IPS DF 6.9 (cell line): ENCODE data around the gene TUBB4A.

Source experiments
- DNase-seq: peaks from one replicate; pipeline ENCODE4 v3.0.0-alpha.2; 2013; ENCODE audit warnings: low read depth, low spot score
- H3K27ac ChIP-seq: one replicate; pipeline ENCODE4 v1.5.1; 2013; ENCODE audit warnings: low read length, control low read depth
- H3K27me3 ChIP-seq: 2 replicates; pipeline ENCODE4 v1.6.1; 2013; ENCODE audit warnings: mild to moderate bottlenecking, low read length; ENCODE audit not compliant: control insufficient read depth, insufficient read depth
- H3K36me3 ChIP-seq: 2 replicates; pipeline ENCODE4 v1.6.1; 2013; ENCODE audit warnings: low read length; ENCODE audit not compliant: control insufficient read depth, insufficient read depth
- H3K4me1 ChIP-seq: 2 replicates; pipeline ENCODE4 v1.6.1; 2013; ENCODE audit warnings: low read length; ENCODE audit not compliant: control insufficient read depth, insufficient read depth
- H3K4me3 ChIP-seq: 2 replicates; pipeline ENCODE4 v1.5.1; 2013; ENCODE audit warnings: mild to moderate bottlenecking, low read length
- H3K9me3 ChIP-seq: 2 replicates; pipeline ENCODE4 v1.6.1; 2013; ENCODE audit warnings: low read length, inconsistent platforms; ENCODE audit not compliant: control insufficient read depth, insufficient read depth
- WGBS: extraction: QIAGEN DNeasy Blood & Tissue Kit; methylation state at CpG from one replicate; pipeline ENCODE4 v1.1.7; 2013; ENCODE audit warnings: mixed read lengths, missing lambda C conversion rate; ENCODE audit not compliant: insufficient read length, insufficient coverage; 5-methylcytosine and 5-hydroxymethylcytosine counted together

Gene TUBB4A

DNA sequence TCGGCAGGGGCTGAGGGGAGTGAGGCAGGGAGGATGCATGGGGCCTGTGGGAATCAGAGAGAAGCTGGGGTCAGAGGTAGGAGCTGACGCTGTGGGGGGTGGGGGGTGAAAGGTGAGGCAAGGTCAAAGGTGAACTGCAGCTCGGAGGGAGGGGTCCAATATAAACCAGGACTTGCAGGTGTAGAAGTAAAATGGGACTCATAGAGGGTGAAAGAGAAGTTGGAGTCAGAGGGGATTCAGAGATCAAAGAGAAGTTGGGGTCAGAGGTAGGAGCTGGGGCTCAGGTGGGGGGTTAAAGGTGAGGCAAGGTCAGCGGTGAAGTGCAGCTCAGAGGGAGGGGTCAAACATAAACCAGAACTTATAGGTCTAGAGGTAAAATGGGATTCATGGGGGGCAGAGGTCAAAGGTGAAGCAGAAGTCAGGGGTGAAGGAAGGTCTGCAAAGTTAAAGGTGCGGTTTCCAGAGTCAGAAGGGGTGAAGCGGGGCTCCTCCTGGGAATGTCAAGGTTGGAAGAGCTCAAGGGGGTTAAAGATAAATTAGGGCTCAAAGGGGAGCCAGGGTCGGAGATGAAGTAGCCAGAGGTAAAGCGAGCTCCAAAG is 7.6 kb downstream of the TUBB4A start:
- Histone ChIP-seq H3K27ac (no peak overlapping the region), H3K4me1 (no peaks in the 10 kb centered on the region), H3K9me3 (no peaks in the 10 kb centered on the region), H3K4me3 (no peak overlapping the region), H3K27me3 (no peaks in the 10 kb centered on the region), H3K36me3 (0 out of 2 replicates have a peak, but pooled peaks cover 6% of the 10 kb centered on the region)
- no CpG with 5 or more reads among the region's 8 CpGs for WGBS
- DNase-seq = no peak

DNA sequence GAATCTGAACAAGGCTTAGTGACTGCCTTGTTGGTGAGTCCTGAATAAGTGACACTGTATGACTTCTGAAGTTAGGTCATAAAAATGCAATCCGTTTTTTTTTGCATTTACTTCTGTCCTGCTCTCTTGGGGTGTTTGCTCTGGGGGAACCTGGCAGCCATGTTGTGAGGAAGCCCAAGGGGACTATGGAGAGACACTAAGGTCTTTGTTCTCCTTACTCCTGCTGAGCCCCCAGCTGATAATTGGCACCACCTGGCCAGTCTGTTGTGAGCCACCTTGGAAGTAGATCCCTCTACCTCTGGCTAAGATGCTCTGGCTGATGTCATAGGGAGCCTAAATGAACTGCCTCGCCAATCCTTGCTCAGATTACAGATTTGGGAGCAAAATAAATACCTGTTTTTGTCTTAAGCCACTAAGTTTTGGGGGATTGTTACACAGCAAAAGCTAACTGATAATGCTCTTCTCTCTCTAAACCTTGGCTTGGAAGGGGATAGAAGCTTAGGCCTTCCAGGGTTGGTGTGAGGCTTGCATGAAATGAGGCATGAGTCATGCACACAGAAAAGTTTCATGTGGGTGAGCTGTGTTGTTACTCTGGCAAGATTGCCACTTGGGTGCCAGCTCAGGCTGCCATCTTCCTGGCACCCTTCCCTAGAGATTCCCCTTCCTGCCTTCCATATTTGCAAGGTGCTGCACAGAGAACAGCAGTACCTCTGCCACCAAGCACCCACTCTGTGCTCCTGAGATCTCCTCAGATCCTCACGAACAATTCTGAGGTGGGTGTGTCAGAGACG is 10.1 kb downstream of the TUBB4A start:
- DNase-seq = no peak
- WGBS = no CpG with 5 or more reads among the region's 4 CpGs
- H3K36me3 ChIP-seq = 0 out of 2 replicates have a peak, but pooled peaks cover 6% of the 10 kb centered on the region
- no peaks in the 10 kb centered on the region for H3K27me3 ChIP-seq
- H3K27ac ChIP-seq = no peak overlapping the region
- no peak overlapping the region for H3K4me3 ChIP-seq
- no peaks in the 10 kb centered on the region for H3K9me3 ChIP-seq
- no peaks in the 10 kb centered on the region for H3K4me1 ChIP-seq

DNA sequence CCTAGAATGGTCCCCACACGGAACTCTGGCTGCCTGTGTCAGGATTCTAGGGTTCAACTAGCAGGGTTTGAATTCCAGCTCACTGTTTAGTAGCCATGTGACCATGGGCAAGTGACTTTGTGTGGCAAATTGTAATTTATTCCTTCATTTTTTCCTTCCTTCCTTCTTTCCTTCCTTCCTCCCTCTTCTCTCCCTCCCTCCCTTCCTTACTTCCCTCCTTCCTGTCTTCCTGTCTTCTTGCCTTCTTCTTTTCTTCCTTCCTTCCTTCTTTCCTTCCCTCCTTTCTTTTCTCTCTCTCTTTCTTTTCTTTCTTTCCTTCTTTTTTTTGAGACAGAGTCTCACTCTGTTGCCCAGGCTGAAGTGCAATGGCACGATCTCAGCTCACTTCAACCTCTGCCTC is 12.0 kb downstream of the TUBB4A start:
- H3K4me3 ChIP-seq = no peak overlapping the region
- H3K27me3 ChIP-seq = no peaks in the 10 kb centered on the region
- H3K36me3 ChIP-seq = no peaks in the 10 kb centered on the region
- no peaks in the 10 kb centered on the region for H3K4me1 ChIP-seq
- H3K9me3 ChIP-seq = no peaks in the 10 kb centered on the region
- DNase-seq = no peak
- no CpG with 5 or more reads among the region's 2 CpGs for WGBS
- no peak overlapping the region for H3K27ac ChIP-seq

DNA sequence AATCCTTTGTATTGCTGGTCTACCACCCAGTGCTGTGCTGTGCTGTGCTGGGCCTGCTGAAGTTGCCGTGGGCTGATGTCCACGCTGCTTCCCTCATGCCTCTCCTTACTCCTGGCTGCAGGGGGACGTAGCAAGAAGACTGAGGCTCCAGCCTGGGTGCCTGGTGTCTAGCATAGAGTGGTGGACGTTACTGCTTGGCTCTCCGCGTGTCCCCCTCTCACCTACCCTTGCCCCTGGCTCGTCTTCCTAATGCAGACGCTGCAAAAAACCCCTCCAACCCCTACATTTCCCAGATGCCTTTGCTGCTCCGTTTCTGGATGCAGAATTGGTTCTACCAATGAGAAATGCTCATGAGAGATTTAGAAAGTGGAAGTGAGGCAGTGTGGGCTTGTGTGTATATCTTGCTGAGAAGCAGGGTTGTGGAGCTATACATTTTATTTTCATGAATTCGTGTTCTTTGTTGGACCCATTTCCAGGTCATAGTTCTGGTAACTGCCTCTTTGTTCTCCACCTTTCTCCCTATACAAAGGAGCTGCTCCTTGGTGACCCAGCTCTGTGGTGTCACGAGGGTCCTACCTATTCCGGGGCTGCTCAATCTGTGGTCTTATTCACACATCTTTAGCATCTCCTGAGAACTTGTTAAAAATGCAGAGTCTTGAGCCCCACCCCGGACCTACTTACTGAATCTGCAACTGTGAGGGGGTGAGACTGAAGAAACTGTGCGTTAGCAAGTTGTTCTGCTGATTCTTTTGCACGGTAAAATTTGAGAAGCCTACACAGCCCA is 12.6 kb downstream of the TUBB4A start:
- Histone ChIP-seq H3K27ac (no peak overlapping the region), H3K4me3 (no peak overlapping the region), H3K9me3 (no peaks in the 10 kb centered on the region), H3K36me3 (no peaks in the 10 kb centered on the region), H3K27me3 (no peaks in the 10 kb centered on the region), H3K4me1 (no peaks in the 10 kb centered on the region)
- no CpG with 5 or more reads among the region's 15 CpGs for WGBS
- no peak for DNase-seq

DNA sequence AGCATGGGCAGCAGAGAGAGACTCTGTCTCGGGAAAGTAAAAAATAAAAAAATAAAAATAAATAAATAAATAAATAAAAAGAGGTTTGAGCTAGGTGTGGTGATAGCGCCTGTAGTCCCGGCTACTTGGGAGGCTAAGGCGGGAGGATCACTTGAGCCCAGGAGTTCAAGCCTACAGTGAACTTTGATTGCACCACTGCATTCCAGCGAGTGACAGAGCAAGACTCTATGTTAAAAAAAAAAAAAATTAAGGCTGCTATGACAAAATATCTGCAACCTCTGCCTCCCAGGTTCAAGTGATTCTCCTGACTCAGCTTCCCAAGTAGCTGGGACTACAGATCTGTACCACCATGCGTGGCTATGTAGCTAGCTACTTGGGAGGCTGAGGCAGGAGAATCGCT is 17.3 kb downstream of the TUBB4A start:
- no peak overlapping the region for H3K27ac ChIP-seq
- H3K9me3 ChIP-seq = no peaks in the 10 kb centered on the region
- DNase-seq = no peak
- H3K36me3 ChIP-seq = no peaks in the 10 kb centered on the region
- H3K4me1 ChIP-seq = no peaks in the 10 kb centered on the region; the same call in 1 of the 2 replicates
- no peak overlapping the region for H3K4me3 ChIP-seq
- no peaks in the 10 kb centered on the region for H3K27me3 ChIP-seq
- no CpG with 5 or more reads among the region's 7 CpGs for WGBS

DNA sequence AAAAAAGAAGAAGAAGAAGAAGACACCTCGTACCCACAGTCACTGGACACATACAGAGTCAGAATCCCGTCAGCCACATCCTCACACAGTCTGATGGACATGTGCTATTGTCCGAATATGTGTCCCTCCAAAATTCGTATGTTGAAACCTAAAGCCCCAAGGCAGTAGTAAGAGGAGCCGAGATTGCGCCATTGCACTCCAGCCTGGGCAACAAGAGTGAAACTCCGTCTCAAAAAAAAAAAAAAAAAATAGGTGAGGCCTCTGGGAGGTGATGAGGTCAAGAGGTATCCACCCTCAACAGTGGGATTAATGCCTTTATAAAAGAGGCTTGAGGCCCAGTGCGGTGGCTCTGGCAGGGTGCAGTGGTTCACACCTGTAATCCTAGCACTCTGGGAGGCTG is 17.9 kb downstream of the TUBB4A start:
- no CpG with 5 or more reads among the region's 8 CpGs for WGBS
- no peak for DNase-seq
- Histone ChIP-seq H3K9me3 (no peaks in the 10 kb centered on the region), H3K4me1 (no peaks in the 10 kb centered on the region; the same call in 1 of the 2 replicates), H3K27ac (no peak overlapping the region), H3K36me3 (no peaks in the 10 kb centered on the region), H3K27me3 (no peaks in the 10 kb centered on the region), H3K4me3 (no peak overlapping the region)

DNA sequence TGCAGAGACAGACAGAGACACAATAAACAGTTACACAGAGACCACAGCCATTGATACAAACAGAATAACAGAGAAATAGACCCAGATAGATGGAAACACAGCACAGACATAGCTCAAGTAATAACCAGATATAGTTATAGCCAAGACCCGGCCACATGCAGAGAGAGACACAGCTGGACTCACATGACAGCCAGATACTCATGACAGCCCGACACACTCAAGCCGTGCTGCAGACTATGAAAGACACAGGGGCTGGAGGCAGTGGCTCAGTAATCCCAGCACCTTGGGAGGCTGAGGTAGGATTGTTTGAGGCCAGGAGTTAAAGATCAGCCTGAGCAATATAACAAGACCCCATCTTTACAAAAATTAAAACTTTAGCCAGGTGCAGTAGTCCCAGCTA is 18.9 kb downstream of the TUBB4A start:
- Histone ChIP-seq H3K4me1 (no peaks in the 10 kb centered on the region; the same call in 1 of the 2 replicates), H3K27ac (no peak overlapping the region), H3K9me3 (no peaks in the 10 kb centered on the region), H3K4me3 (no peak overlapping the region), H3K36me3 (no peaks in the 10 kb centered on the region), H3K27me3 (no peaks in the 10 kb centered on the region)
- WGBS = no CpG with 5 or more reads among the region's 3 CpGs
- DNase-seq = no peak

DNA sequence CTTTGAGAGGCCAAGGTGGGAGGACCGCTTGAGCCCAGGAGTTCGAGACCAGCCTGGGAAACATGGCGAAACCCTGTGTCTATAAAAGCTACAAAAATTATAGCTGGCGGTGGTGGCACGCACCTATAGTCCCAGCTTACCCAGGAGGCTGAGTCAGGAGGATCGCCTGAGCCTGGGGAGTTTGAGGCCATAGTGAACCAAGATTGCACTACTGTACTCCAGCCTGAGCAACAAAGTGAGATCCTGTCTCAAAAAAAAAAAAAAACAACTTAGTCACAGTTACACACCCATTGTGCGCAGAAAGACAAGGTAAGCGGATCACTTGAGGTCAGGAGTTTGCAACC is 19.8 kb downstream of the TUBB4A start:
- H3K27me3 ChIP-seq = no peaks in the 10 kb centered on the region
- no peaks in the 10 kb centered on the region for H3K9me3 ChIP-seq
- no peaks in the 10 kb centered on the region; the same call in 1 of the 2 replicates for H3K4me1 ChIP-seq
- no peaks in the 10 kb centered on the region for H3K36me3 ChIP-seq
- H3K27ac ChIP-seq = no peak overlapping the region
- no peak for DNase-seq
- WGBS = no CpG with 5 or more reads among the region's 8 CpGs
- no peak overlapping the region for H3K4me3 ChIP-seq

DNA sequence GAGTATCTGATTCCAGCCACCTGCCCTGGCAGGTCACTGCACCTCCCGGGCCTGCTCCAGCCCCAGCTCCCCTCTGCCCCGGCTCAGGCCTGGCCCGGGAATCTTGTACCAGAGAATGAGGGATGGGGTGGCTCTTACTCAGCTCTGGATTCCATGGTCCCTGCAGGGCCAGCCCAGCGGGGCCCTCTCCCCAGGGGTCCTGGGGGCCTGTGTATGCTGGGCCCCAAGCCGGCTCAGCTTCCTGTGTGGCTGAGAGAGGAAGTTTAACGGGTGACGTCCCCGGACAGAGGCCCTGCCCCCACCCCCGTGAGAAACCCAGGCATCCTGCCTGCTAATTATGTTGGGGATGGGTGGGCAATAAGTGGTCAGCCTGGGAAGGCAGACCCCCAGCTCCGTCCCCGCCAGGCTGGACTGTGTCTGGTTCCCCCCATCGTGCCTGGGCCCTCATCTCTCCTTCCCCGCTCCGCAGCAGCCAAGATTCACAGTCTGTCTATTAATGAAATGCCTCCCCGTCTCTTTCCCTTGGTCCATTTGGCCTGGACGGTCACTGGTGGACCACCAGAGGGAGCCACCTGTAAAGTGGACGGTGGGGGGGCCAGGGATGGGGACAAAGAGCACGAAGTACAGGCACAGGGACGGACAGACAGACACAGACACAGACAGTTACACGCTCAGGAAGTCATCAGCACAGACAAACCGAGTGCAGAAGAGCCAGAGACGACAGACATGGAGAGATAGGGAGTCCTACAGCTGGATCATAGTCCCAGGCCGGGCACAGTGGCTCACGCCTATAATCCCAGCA is 20.4 kb downstream of the TUBB4A start, which contains the start of gene DENND1C:
DENND1C (minus strand) TSS at position 247 of the 802 bp plus-strand sequence; CDS start at position 155, 92 bp downstream.
- no peaks in the 10 kb centered on the region; the same call in 1 of the 2 replicates for H3K4me1 ChIP-seq

More for the DNA sequence above, 20.4 kb downstream of the TUBB4A start, which contains the start of gene DENND1C:
- no CpG with 5 or more reads among the region's 24 CpGs for WGBS
- H3K9me3 ChIP-seq = no peaks in the 10 kb centered on the region
- H3K4me3 ChIP-seq = no peak within 1 kb of the TSS
- H3K36me3 ChIP-seq = no peaks in the 10 kb centered on the region
- no peaks in the 10 kb centered on the region for H3K27me3 ChIP-seq
- DNase-seq = no peak
- H3K27ac ChIP-seq = no peak within 1 kb of the TSS
